GM23248 (cell line): ENCODE measurements around the gene FGF1. TPM values are rescaled to one million over a fixed set of nuclear protein-coding genes. Genes with fewer than 3 reads are reported as not detected.

Experiments used
- DNase-seq: peaks from one replicate; pipeline ENCODE4 v3.0.0-alpha.2; 2015
- H2AFZ ChIP-seq: fragments of 200-600 bp; sonication (generic); 2 replicates; pipeline ENCODE4 v1.6.1; 2016; ENCODE audit warnings: antibody characterized with exemption
- H3F3A ChIP-seq: fragments of 200-600 bp; sonication (generic); 2 replicates; pipeline ENCODE4 v1.6.1; 2016; ENCODE audit warnings: mild to moderate bottlenecking, antibody characterized with exemption, mixed run types; ENCODE audit not compliant: insufficient read depth
- H3K27ac ChIP-seq: fragments of 200-600 bp; sonication (generic); 2 replicates; pipeline ENCODE4 v1.5.1; 2016; ENCODE audit warnings: mild to moderate bottlenecking
- H3K27me3 ChIP-seq: fragments of 200-600 bp; sonication (generic); replicated peaks from 2 replicates; pipeline ENCODE4 v1.6.1; 2016; ENCODE audit warnings: mild to moderate bottlenecking; ENCODE audit not compliant: insufficient read depth
- H3K36me3 ChIP-seq: fragments of 200-600 bp; sonication (generic); 2 replicates; pipeline ENCODE4 v1.6.1; 2016; ENCODE audit warnings: low read depth, mild to moderate bottlenecking
- H3K4me1 ChIP-seq: fragments of 200-600 bp; sonication (generic); 2 replicates; pipeline ENCODE4 v1.6.1; 2016; ENCODE audit warnings: mild to moderate bottlenecking; ENCODE audit not compliant: insufficient read depth
- H3K4me2 ChIP-seq: fragments of 200-600 bp; sonication (generic); one replicate; pipeline ENCODE4 v1.6.1; 2016; ENCODE audit warnings: mild to moderate bottlenecking; ENCODE audit not compliant: unreplicated experiment
- H3K4me3 ChIP-seq: fragments of 200-600 bp; sonication (generic); 2 replicates; pipeline ENCODE4 v1.5.1; 2016; ENCODE audit warnings: mild to moderate bottlenecking
- H3K79me2 ChIP-seq: fragments of 200-600 bp; sonication (generic); 2 replicates; pipeline ENCODE4 v1.6.1; 2016; ENCODE audit warnings: mild to moderate bottlenecking; ENCODE audit not compliant: insufficient read depth
- H3K9ac ChIP-seq: fragments of 200-600 bp; sonication (generic); 2 replicates; pipeline ENCODE4 v1.6.1; 2016; ENCODE audit warnings: mild to moderate bottlenecking
- H3K9me2 ChIP-seq: fragments of 200-600 bp; sonication (generic); 2 replicates; pipeline ENCODE4 v1.6.1; 2016; ENCODE audit warnings: mixed run types, mild to moderate bottlenecking, moderate library complexity; ENCODE audit not compliant: insufficient read depth
- H3K9me3 ChIP-seq: fragments of 200-600 bp; sonication (generic); one replicate; pipeline ENCODE4 v1.6.1; 2017; ENCODE audit warnings: low read depth
- H4K20me1 ChIP-seq: fragments of 200-600 bp; sonication (generic); 2 replicates; pipeline ENCODE4 v1.6.0; 2016; ENCODE audit not compliant: insufficient read depth
- EZH2 ChIP-seq: fragments of 200-600 bp; sonication (generic); IDR thresholded peaks from 2 replicates; pipeline ENCODE4 v1.6.1; 2018; ENCODE audit warnings: antibody characterized with exemption, mild to moderate bottlenecking; ENCODE audit not compliant: insufficient read depth, poor library complexity, severe bottlenecking
- EZH2phosphoT487 ChIP-seq: fragments of 200-600 bp; sonication (generic); IDR thresholded peaks from 2 replicates; pipeline ENCODE4 v1.6.1; 2018; ENCODE audit warnings: antibody characterized with exemption, moderate library complexity, mild to moderate bottlenecking, low read depth; ENCODE audit not compliant: insufficient read depth
- WGBS, 2 experiments: methylation state at CpG; one replicate each; pipeline ENCODE4 v1.1.6; 2015 to 2017; ENCODE audit warnings: low lambda C conversion rate in 2 of 2, low coverage in 1 of 2; ENCODE audit errors: missing lambda C conversion rate in 2 of 2; 5-methylcytosine and 5-hydroxymethylcytosine counted together
- in situ Hi-C: fragments of 300-500 bp; cut with MboI; formaldehyde crosslinking; loops from 2 replicates; pipeline ENCODE4 v1.15.0; 2020
- polyA plus RNA-seq: library from polyadenylated mRNA; unstranded; fragments of >200 nt; fragmentation: Nextera tagmentation; extraction: Ambion mirVana; gene quantifications from 2 replicates; pipeline ENCODE4 v1.2.1, GENCODE V29; 2016
- total RNA-seq: library from RNA; depleted of rRNA; stranded (reverse); fragments of >200 nt; shearing (Covaris generic); gene quantifications from 2 replicates; pipeline ENCODE4 v1.2.3, GENCODE V29; 2014

FGF1 gene
- total and polyA plus RNA-seq, 2 experiments from 2014 or later: 13.8 to 29.6 TPM

- TF ChIP-seq EZH2 (no peak), EZH2phosphoT487 (no peak)
- Histone ChIP-seq H3K27ac (no peak overlapping the region), H3K9me3 (no peaks in the 10 kb centered on the region), H3K9ac (no peak overlapping the region), H3K27me3 (no peaks in the 10 kb centered on the region), H3F3A (peaks cover 32% of the 10 kb centered on the region), H3K9me2 (no peaks in the 10 kb centered on the region), H3K4me1 (peaks cover 26% of the 10 kb centered on the region), H3K4me2 (no peak overlapping the region), H3K79me2 (no peaks in the 10 kb centered on the region), H3K4me3 (no peak overlapping the region), H2AFZ (0 out of 2 replicates have a peak overlapping the region, but pooled peaks have one; percentile 16), H4K20me1 (no peaks in the 10 kb centered on the region), H3K36me3 (no peaks in the 10 kb centered on the region)
- 59 to 64% methylated on average over 6 of the region's 6 CpGs for WGBS, 2 experiments
- in situ Hi-C loops: loop anchor here (5.0 to 10.0 kb wide), 2 partner anchors 87 to 274 kb away; no protein-coding TSS in a partner anchor
- DNase-seq: no peak
Measured at GRCh38 chr5:142610176-142611001, 75.5 kb downstream of the FGF1 start.

- Histone ChIP-seq H3K4me1 (peaks cover 17% of the 10 kb centered on the region), H3K4me3 (no peak overlapping the region), H3K27me3 (no peaks in the 10 kb centered on the region), H3K36me3 (no peaks in the 10 kb centered on the region), H2AFZ (no peak overlapping the region), H3K9ac (no peak overlapping the region), H3K9me3 (no peaks in the 10 kb centered on the region), H3K27ac (no peak overlapping the region), H3K9me2 (no peaks in the 10 kb centered on the region), H3F3A (peaks cover 19% of the 10 kb centered on the region), H3K79me2 (no peaks in the 10 kb centered on the region), H4K20me1 (no peaks in the 10 kb centered on the region), H3K4me2 (no peak overlapping the region)
- in situ Hi-C loops: no loop called here
- no peak for TF ChIP-seq EZH2phosphoT487
- TF ChIP-seq EZH2: no peak
- WGBS, 2 experiments: 97 to 98% methylated on average over 6 of the region's 6 CpGs
- DNase-seq: no peak
Measured at GRCh38 chr5:142609142-142609541, 76.7 kb downstream of the FGF1 start.

GRCh38 chr5:142608081-142608480 lies 77.8 kb downstream of the FGF1 start:
- TF ChIP-seq EZH2phosphoT487 (no peak), EZH2 (no peak)
- in situ Hi-C loops: no loop called here

GRCh38 chr5:142605611-142606010 lies 80.3 kb downstream of the FGF1 start:
- no peak for DNase-seq
- Histone ChIP-seq H3F3A (no peaks in the 10 kb centered on the region), H3K9me2 (no peaks in the 10 kb centered on the region), H3K4me3 (no peak overlapping the region), H3K27ac (no peak overlapping the region), H3K36me3 (no peaks in the 10 kb centered on the region), H3K4me2 (no peak overlapping the region), H3K9me3 (no peaks in the 10 kb centered on the region), H3K4me1 (peaks cover 8% of the 10 kb centered on the region), H3K79me2 (no peaks in the 10 kb centered on the region), H3K27me3 (no peaks in the 10 kb centered on the region), H3K9ac (no peak overlapping the region), H2AFZ (no peak overlapping the region), H4K20me1 (no peaks in the 10 kb centered on the region)
- WGBS, 2 experiments: 81% methylated on average over 5 of the region's 5 CpGs
- in situ Hi-C loops: no loop called here
- no peak for TF ChIP-seq EZH2phosphoT487
- no peak for TF ChIP-seq EZH2

More at GRCh38 chr5:142608081-142608480, 77.8 kb downstream of the FGF1 start:
- peaks cover 11% of the 10 kb centered on the region; the same call in 1 of the 2 replicates for H3F3A ChIP-seq
- H3K4me2 ChIP-seq: no peak overlapping the region
- 96% methylated on average over 7 of the region's 7 CpGs for WGBS, 2 experiments
- H3K36me3 ChIP-seq: no peaks in the 10 kb centered on the region
- peaks cover 6% of the 10 kb centered on the region for H3K4me1 ChIP-seq
- H4K20me1 ChIP-seq: no peaks in the 10 kb centered on the region
- H3K27me3 ChIP-seq: no peaks in the 10 kb centered on the region
- no peak overlapping the region for H2AFZ ChIP-seq
- H3K27ac ChIP-seq: no peak overlapping the region
- no peaks in the 10 kb centered on the region for H3K79me2 ChIP-seq
- no peak overlapping the region for H3K9ac ChIP-seq
- H3K9me2 ChIP-seq: no peaks in the 10 kb centered on the region
- H3K4me3 ChIP-seq: no peak overlapping the region
- H3K9me3 ChIP-seq: no peaks in the 10 kb centered on the region
- DNase-seq: no peak
